ENCODE measurements around the gene CDC123. TPM values are rescaled to one million over a fixed set of nuclear protein-coding genes. Genes with fewer than 3 reads are reported as not detected.

Gene CDC123
- polyA plus RNA-seq, 1 donor (not counting 4 experiments of a cell fraction or from before 2014, with no cell fraction given): 146 TPM

DNA sequence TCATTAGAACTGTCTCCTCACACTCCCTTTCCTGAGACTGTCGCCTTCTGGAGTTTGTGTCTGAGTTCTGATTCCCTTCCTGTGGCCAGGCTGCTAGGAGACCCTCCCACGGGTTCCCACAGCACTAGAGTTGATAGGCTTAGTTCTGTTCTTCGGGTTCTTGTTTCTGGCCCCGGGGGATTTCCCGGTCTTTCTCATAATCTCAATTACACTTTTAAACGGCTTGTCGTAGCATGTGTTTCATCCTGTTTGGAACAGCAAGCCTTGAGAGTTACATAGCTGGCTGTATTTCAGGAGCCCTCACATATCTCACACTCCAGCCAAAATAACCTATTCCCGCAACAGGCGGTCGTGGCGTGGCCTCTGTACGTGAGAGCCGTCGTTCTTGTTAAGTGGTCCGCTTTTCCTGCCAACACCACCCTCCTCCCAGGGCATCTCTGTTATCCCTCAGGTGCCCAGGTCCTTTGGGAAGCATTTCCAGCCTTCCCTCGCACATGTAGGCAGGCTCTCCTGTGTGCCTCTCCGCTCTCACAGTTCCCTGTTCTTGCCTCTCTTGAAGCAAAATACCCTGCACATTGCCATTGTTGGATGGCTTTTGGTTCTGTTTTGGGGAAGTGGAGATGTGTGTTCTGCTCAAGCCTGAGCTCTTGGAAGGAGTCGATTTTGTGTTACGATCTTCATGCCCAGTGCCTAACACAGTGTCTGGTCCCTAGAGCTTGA, 46.0 kb downstream of the CDC123 start:
- Histone ChIP-seq H2AFZ (ENCODE audit: control insufficient read depth, low read length) (peak overlapping the region; percentile 67), H3K4me1 (ENCODE audit: control insufficient read depth, extremely low read depth, insufficient read depth, low read length) (peaks cover 14% of the 10 kb centered on the region), H4K20me1 (ENCODE audit: control insufficient read depth, extremely low read depth, insufficient read depth, low read length) (no peaks in the 10 kb centered on the region), H3K27ac (ENCODE audit: control insufficient read depth, insufficient read depth, low read length) (peak overlapping the region; percentile 87), H3K9me1 (ENCODE audit: control insufficient read depth, extremely low read depth, insufficient read depth, low read length) (no peaks in the 10 kb centered on the region), H3K36me3 (ENCODE audit: control insufficient read depth in 2 of 2, extremely low read depth in 1 of 2, insufficient read depth in 2 of 2, low read length in 2 of 2) (peaks cover 12 to 22% of the 10 kb centered on the region in 2 experiments), H3K9me3 (ENCODE audit: control insufficient read depth, low read depth, low read length) (no peaks in the 10 kb centered on the region), H3K4me3 (ENCODE audit: control insufficient read depth in 2 of 3, extremely low read depth in 1 of 3, insufficient read depth in 2 of 3, low read depth in 1 of 3, low read length in 3 of 3) (peak overlapping the region in 2 of 3 experiments; percentile 35 to 36), H3K79me2 (ENCODE audit: control insufficient read depth, insufficient read depth, low read length) (peaks cover 3% of the 10 kb centered on the region), H3K4me2 (ENCODE audit: control insufficient read depth, extremely low read depth, insufficient read depth, low read depth, low read length) (peak overlapping the region; percentile 83), H3K9ac (ENCODE audit: control insufficient read depth, extremely low read depth, insufficient read depth, low read length) (peak overlapping the region; percentile 71), H3K27me3 (ENCODE audit: control insufficient read depth, extremely low read depth, insufficient read depth, low read length) (no peaks in the 10 kb centered on the region)
- dilution Hi-C loops (cut with MboI; ENCODE audit: extremely low pct_ligation_motif_present, low sequenced_read_pairs): no loop called here
- DNase-seq (ENCODE audit: low read depth, low spot score) (no peak), FAIRE-seq (peak; percentile 84)
- TF ChIP-seq EZH2 (IDR thresholded peaks at IDR 0.05; ENCODE audit: low read length): no peak
- TF ChIP-seq, protein P1, sequence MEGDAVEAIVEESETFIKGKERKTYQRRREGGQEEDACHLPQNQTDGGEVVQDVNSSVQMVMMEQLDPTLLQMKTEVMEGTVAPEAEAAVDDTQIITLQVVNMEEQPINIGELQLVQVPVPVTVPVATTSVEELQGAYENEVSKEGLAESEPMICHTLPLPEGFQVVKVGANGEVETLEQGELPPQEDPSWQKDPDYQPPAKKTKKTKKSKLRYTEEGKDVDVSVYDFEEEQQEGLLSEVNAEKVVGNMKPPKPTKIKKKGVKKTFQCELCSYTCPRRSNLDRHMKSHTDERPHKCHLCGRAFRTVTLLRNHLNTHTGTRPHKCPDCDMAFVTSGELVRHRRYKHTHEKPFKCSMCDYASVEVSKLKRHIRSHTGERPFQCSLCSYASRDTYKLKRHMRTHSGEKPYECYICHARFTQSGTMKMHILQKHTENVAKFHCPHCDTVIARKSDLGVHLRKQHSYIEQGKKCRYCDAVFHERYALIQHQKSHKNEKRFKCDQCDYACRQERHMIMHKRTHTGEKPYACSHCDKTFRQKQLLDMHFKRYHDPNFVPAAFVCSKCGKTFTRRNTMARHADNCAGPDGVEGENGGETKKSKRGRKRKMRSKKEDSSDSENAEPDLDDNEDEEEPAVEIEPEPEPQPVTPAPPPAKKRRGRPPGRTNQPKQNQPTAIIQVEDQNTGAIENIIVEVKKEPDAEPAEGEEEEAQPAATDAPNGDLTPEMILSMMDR (optimal IDR thresholded peaks at IDR 0.05 in 1 of 3, IDR thresholded peaks at IDR 0.05 in 1 of 3, conservative IDR thresholded peaks at IDR 0.05 in 1 of 3; ENCODE audit: extremely low read depth in 1 of 3, insufficient read depth in 2 of 3, low read length in 3 of 3): no peak

DNA sequence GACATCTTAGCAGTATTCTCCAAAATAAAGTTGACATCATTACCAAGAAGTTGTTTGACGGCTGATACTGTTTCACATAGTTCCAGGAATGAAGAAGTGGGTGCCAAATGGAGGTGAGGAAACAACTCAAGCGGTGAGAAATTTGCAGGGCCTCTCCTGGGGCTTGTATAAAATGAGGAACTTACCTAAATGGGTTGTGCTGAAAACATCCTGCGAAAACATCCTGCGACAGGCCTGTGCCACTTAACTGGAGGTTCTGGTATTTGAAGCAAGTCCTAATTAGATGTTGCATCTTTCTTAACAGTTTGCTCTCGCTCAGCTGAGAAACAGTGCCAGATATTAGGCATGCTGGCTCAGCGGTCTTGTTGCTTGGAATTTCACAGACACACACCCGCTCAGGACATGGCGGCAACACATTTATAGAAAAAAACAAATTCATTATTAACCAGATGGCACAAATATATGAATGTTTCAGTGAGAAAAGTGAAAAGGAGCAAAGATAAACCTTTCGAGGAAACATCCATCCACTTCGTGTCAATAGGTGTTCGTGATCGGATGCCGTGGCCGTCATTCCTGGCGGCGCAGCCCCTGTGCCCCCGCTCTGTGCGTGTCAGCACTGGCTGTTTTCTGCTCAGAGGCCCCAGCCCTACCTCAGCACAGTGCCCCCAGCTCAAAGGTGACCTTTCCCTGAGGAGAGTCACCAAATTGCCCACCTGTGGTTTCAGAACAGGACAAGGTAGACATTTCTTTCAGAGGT, 48.1 kb downstream of the CDC123 start:
- TF ChIP-seq EZH2 (IDR thresholded peaks at IDR 0.05; ENCODE audit: low read length): no peak
- TF ChIP-seq, protein P1 (optimal IDR thresholded peaks at IDR 0.05 in 1 of 3, IDR thresholded peaks at IDR 0.05 in 1 of 3, conservative IDR thresholded peaks at IDR 0.05 in 1 of 3; ENCODE audit: extremely low read depth in 1 of 3, insufficient read depth in 2 of 3, low read length in 3 of 3): no peak
- Histone ChIP-seq H3K36me3 (ENCODE audit: control insufficient read depth in 2 of 2, extremely low read depth in 1 of 2, insufficient read depth in 2 of 2, low read length in 2 of 2) (peaks cover 12 to 17% of the 10 kb centered on the region in 2 experiments), H4K20me1 (ENCODE audit: control insufficient read depth, extremely low read depth, insufficient read depth, low read length) (no peaks in the 10 kb centered on the region), H3K9me3 (ENCODE audit: control insufficient read depth, low read depth, low read length) (no peaks in the 10 kb centered on the region), H3K9me1 (ENCODE audit: control insufficient read depth, extremely low read depth, insufficient read depth, low read length) (no peaks in the 10 kb centered on the region), H3K27ac (ENCODE audit: control insufficient read depth, insufficient read depth, low read length) (no peak overlapping the region), H3K4me1 (ENCODE audit: control insufficient read depth, extremely low read depth, insufficient read depth, low read length) (peaks cover 14% of the 10 kb centered on the region), H3K9ac (ENCODE audit: control insufficient read depth, extremely low read depth, insufficient read depth, low read length) (no peak overlapping the region), H2AFZ (ENCODE audit: control insufficient read depth, low read length) (no peak overlapping the region), H3K4me3 (ENCODE audit: control insufficient read depth in 2 of 3, extremely low read depth in 1 of 3, insufficient read depth in 2 of 3, low read depth in 1 of 3, low read length in 3 of 3) (no peak overlapping the region), H3K27me3 (ENCODE audit: control insufficient read depth, extremely low read depth, insufficient read depth, low read length) (no peaks in the 10 kb centered on the region), H3K4me2 (ENCODE audit: control insufficient read depth, extremely low read depth, insufficient read depth, low read depth, low read length) (no peak overlapping the region), H3K79me2 (ENCODE audit: control insufficient read depth, insufficient read depth, low read length) (peaks cover 3% of the 10 kb centered on the region)
- DNase-seq (ENCODE audit: low read depth, low spot score): no peak
- dilution Hi-C loops (cut with MboI; ENCODE audit: extremely low pct_ligation_motif_present, low sequenced_read_pairs): no loop called here
- FAIRE-seq: no peak

Data from keratinocyte (primary cell).